A549 (cell line): ENCODE measurements around the gene FREM1.

ENCODE experiments used
- CBX2 ChIP-seq: fragments of 200-600 bp; sonication (generic); IDR thresholded peaks from 2 replicates; pipeline ENCODE4 v1.6.1; 2016; ENCODE audit warnings: low read depth, mild to moderate bottlenecking, borderline replicate concordance
- CEBPB ChIP-seq, 2 experiments: fragments of >200 bp in 1 of 2; sonication (Bioruptor Twin) in 1 of 2; formaldehyde crosslinking in 1 of 2; IDR thresholded peaks; 2 replicates each; pipeline ENCODE4 v1.6.1; 2012 to 2016
- CTCF ChIP-seq: fragments of >200 bp; sonication (Bioruptor Twin); formaldehyde crosslinking; IDR thresholded peaks from 3 replicates; pipeline ENCODE4 v1.5.1; 2016
- EP300 ChIP-seq, 2 experiments: fragments of >200 bp; sonication (Bioruptor Twin); formaldehyde crosslinking; IDR thresholded peaks; 2 replicates in 1 of 2; 3 replicates in 1 of 2; pipeline ENCODE4 v1.6.1; 2016 to 2017
- FOSL2 ChIP-seq, 2 experiments: fragments of 450-650 bp in 1 of 2; fragments of >200 bp in 1 of 2; sonication (Bioruptor Twin) in 1 of 2; formaldehyde crosslinking; IDR thresholded peaks; 2 replicates each; pipeline versions ENCODE4 v1.5.0 to v1.6.1; 2016 to 2020; ENCODE audit warnings: mild to moderate bottlenecking in 1 of 2, moderate library complexity in 1 of 2
- HOXA7 ChIP-seq: fragments of 250-450 bp; sonication (Bioruptor Pico); IDR thresholded peaks from 2 replicates; pipeline ENCODE4 v1.5.0; 2020; ENCODE audit warnings: mild to moderate bottlenecking, moderate library complexity
- KDM5A ChIP-seq: fragments of 200-600 bp; sonication (generic); IDR thresholded peaks from 2 replicates; pipeline ENCODE4 v1.6.1; 2016; ENCODE audit warnings: antibody characterized with exemption, mild to moderate bottlenecking
- MAFK ChIP-seq: fragments of 450-650 bp; IDR thresholded peaks from 2 replicates; pipeline ENCODE4 v1.6.1; 2014; ENCODE audit not compliant: partially characterized antibody
- PHF8 ChIP-seq: fragments of 200-600 bp; sonication (generic); IDR thresholded peaks from 2 replicates; pipeline ENCODE4 v1.6.1; 2016; ENCODE audit warnings: low read depth, mild to moderate bottlenecking, antibody characterized with exemption, moderate library complexity, borderline replicate concordance
- POLR2AphosphoS2 ChIP-seq: conservative IDR thresholded peaks from 2 replicates; pipeline ENCODE4 v1.6.1; 2012; ENCODE audit warnings: low read length, improper control_type of control experiment, inconsistent platforms
- RFX5 ChIP-seq: fragments of 450-650 bp; IDR thresholded peaks from 2 replicates; pipeline ENCODE4 v1.7.1; 2014; ENCODE audit warnings: antibody characterized with exemption, mild to moderate bottlenecking, moderate library complexity
- TF ChIP-seq, protein P1 (sequence below): fragments of 200-600 bp; sonication (generic); IDR thresholded peaks from 2 replicates; pipeline ENCODE4 v1.6.1; 2016; ENCODE audit warnings: antibody characterized with exemption, mild to moderate bottlenecking, moderate library complexity

DNA sequence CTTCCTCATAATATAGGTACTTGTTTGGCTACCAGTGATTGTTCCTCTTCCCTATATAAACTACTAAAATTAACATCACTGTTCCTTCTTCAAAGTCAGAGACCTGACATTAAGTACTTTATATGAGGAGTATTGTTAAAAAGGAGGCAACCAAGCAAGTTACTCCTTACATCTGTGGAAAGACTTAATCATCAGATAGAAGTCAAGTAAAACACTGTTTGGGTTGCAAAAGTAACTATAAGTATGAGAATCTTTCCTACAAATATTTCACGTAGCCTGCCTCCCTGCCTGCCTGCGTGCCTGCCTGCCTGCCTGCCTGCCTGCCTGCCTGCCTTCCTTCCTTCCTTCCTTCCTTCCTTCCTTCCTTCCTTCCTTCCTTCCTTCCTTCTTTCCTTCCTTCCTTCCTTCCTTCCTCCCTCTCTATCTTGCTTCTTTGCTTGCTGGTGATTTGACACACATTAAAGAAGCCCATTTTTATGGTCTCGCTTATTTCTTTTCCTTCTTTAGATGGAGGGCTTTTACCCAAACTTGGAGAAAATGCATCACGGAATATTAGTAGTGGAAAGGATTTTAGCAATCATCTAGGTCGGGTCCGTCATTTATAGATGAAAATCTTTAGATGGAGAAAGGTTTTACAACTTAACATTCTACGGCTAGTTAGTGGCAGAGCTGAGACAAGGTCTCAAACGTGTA, 190.9 kb downstream of the FREM1 start:
- no peak for TF ChIP-seq CTCF
- TF ChIP-seq, protein P1, sequence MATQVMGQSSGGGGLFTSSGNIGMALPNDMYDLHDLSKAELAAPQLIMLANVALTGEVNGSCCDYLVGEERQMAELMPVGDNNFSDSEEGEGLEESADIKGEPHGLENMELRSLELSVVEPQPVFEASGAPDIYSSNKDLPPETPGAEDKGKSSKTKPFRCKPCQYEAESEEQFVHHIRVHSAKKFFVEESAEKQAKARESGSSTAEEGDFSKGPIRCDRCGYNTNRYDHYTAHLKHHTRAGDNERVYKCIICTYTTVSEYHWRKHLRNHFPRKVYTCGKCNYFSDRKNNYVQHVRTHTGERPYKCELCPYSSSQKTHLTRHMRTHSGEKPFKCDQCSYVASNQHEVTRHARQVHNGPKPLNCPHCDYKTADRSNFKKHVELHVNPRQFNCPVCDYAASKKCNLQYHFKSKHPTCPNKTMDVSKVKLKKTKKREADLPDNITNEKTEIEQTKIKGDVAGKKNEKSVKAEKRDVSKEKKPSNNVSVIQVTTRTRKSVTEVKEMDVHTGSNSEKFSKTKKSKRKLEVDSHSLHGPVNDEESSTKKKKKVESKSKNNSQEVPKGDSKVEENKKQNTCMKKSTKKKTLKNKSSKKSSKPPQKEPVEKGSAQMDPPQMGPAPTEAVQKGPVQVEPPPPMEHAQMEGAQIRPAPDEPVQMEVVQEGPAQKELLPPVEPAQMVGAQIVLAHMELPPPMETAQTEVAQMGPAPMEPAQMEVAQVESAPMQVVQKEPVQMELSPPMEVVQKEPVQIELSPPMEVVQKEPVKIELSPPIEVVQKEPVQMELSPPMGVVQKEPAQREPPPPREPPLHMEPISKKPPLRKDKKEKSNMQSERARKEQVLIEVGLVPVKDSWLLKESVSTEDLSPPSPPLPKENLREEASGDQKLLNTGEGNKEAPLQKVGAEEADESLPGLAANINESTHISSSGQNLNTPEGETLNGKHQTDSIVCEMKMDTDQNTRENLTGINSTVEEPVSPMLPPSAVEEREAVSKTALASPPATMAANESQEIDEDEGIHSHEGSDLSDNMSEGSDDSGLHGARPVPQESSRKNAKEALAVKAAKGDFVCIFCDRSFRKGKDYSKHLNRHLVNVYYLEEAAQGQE, result no peak
- TF ChIP-seq EP300 (IDR thresholded peaks at IDR 0.05), result no peak
- no peak for TF ChIP-seq CBX2
- no peak for TF ChIP-seq HOXA7 (CRISPR knock-in tag)
- no peak for TF ChIP-seq PHF8
- TF ChIP-seq FOSL2 (IDR thresholded peaks at IDR 0.05), result no peak
- TF ChIP-seq FOSL2 (CRISPR knock-in tag; IDR thresholded peaks at IDR 0.05), result no peak
- TF ChIP-seq RFX5, result no peak
- no peak for TF ChIP-seq KDM5A
- TF ChIP-seq POLR2AphosphoS2, result no peak
- no peak for TF ChIP-seq MAFK
- TF ChIP-seq CEBPB (IDR thresholded peaks at IDR 0.05), result no peak
